HL-60 (cell line): Measurements from ENCODE around the gene TRIM47.

Experiments
- POLR2AphosphoS5 ChIP-seq: IDR thresholded peaks from 2 replicates; pipeline ENCODE4 v1.6.1; 2012; ENCODE audit warnings: low read depth
- SPI1 ChIP-seq: IDR thresholded peaks from 2 replicates; pipeline ENCODE4 v1.6.1; 2012; ENCODE audit warnings: low read depth, mild to moderate bottlenecking, borderline replicate concordance
- TF ChIP-seq, protein P1 (sequence below): IDR thresholded peaks from one replicate; pipeline ENCODE4 v1.5.1; 2011; ENCODE audit warnings: low read length, control low read depth, inconsistent platforms; ENCODE audit not compliant: insufficient read depth
- TF ChIP-seq, protein P2 (sequence below): IDR thresholded peaks from 2 replicates; pipeline ENCODE4 v1.6.1; 2012; ENCODE audit warnings: low read depth; ENCODE audit not compliant: insufficient replicate concordance

DNA sequence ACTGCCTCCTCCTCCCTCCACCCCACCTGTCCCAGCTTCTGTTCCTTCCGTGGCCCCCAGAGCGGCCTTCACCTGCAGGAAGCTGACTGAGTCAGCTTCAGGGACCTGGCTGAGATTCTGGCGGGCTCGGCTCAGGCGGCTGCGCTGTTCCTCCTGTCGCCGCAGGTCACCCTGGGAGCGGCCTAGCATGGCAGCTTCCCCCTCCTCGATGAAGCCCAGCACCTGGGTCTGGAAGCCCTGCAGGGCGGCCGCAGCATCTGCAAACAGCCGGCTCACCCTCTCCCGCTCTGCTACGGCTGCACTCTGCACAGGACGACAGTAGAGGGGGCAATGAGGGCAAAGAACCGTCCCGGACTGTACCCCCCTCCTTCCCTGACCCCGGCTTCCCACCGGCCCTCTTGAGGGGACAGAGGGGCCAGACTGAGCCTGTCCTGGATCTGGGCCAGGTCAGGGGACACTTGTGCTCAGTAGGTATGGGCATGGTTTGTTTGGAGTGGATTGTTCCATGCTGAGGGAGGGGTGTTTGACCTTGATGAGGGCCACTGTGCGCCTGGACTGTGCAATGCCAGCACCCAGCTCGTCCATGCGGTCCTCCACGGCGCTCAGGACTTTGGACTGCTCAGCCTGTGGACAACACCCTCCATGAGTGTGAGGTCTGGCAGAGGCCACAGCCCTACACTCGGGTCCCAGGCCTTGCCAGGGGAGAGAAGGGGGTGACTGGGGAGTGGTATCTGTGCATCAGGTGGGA is 2.0 kb downstream of the TRIM47 start:
- TF ChIP-seq, protein P1, sequence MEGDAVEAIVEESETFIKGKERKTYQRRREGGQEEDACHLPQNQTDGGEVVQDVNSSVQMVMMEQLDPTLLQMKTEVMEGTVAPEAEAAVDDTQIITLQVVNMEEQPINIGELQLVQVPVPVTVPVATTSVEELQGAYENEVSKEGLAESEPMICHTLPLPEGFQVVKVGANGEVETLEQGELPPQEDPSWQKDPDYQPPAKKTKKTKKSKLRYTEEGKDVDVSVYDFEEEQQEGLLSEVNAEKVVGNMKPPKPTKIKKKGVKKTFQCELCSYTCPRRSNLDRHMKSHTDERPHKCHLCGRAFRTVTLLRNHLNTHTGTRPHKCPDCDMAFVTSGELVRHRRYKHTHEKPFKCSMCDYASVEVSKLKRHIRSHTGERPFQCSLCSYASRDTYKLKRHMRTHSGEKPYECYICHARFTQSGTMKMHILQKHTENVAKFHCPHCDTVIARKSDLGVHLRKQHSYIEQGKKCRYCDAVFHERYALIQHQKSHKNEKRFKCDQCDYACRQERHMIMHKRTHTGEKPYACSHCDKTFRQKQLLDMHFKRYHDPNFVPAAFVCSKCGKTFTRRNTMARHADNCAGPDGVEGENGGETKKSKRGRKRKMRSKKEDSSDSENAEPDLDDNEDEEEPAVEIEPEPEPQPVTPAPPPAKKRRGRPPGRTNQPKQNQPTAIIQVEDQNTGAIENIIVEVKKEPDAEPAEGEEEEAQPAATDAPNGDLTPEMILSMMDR, result no peak
- TF ChIP-seq POLR2AphosphoS5, result no peak
- TF ChIP-seq, protein P2, sequence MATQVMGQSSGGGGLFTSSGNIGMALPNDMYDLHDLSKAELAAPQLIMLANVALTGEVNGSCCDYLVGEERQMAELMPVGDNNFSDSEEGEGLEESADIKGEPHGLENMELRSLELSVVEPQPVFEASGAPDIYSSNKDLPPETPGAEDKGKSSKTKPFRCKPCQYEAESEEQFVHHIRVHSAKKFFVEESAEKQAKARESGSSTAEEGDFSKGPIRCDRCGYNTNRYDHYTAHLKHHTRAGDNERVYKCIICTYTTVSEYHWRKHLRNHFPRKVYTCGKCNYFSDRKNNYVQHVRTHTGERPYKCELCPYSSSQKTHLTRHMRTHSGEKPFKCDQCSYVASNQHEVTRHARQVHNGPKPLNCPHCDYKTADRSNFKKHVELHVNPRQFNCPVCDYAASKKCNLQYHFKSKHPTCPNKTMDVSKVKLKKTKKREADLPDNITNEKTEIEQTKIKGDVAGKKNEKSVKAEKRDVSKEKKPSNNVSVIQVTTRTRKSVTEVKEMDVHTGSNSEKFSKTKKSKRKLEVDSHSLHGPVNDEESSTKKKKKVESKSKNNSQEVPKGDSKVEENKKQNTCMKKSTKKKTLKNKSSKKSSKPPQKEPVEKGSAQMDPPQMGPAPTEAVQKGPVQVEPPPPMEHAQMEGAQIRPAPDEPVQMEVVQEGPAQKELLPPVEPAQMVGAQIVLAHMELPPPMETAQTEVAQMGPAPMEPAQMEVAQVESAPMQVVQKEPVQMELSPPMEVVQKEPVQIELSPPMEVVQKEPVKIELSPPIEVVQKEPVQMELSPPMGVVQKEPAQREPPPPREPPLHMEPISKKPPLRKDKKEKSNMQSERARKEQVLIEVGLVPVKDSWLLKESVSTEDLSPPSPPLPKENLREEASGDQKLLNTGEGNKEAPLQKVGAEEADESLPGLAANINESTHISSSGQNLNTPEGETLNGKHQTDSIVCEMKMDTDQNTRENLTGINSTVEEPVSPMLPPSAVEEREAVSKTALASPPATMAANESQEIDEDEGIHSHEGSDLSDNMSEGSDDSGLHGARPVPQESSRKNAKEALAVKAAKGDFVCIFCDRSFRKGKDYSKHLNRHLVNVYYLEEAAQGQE, result no peak
- TF ChIP-seq SPI1, result no peak
